ENCODE measurements around the gene BORCS6. TPM values are rescaled to one million over a fixed set of nuclear protein-coding genes. Genes with fewer than 3 reads are reported as not detected.

Gene BORCS6
- total and polyA plus RNA-seq, 2 donors (not counting 1 experiment from before 2014, with no cell fraction given), result 9.7 to 20.2 TPM

- no peaks in the 10 kb centered on the region for H4K20me1 ChIP-seq (ENCODE audit: control insufficient read depth, insufficient read depth, low read length, poor library complexity, severe bottlenecking)
- peaks cover 5% of the 10 kb centered on the region for H3K79me2 ChIP-seq (ENCODE audit: control insufficient read depth, insufficient read depth, low read length)
- H3K27me3 ChIP-seq (replicated peaks in 1 of 4; ENCODE audit: control extremely low read depth in 1 of 4, control insufficient read depth in 3 of 4, insufficient read depth in 4 of 4, low read length in 3 of 4), result no peaks in the 10 kb centered on the region
- intact Hi-C loops (cut with micrococcal nuclease), result loop anchor here (5.0 kb wide), 1 partner anchor 35 kb away; the partner anchor contains the start of genes CTC1 and PFAS
- no peaks in the 10 kb centered on the region for H3K36me3 ChIP-seq (replicated peaks in 1 of 2; ENCODE audit: control extremely low read depth in 1 of 2, control insufficient read depth in 1 of 2, extremely low read depth in 1 of 2, insufficient read depth in 2 of 2, low read length in 1 of 2)
- H3K27me3 Mint-ChIP-seq, result no peaks in the 10 kb centered on the region
- no peak overlapping the region for H3K4me3 ChIP-seq (ENCODE audit: control extremely low read depth in 1 of 5, extremely low read depth in 1 of 5, insufficient read depth in 1 of 5, low read depth in 2 of 5, low read length in 4 of 5)
- ChIA-PET POLR2A (interaction anchor here (0.5 to 0.7 kb wide), 2 partner anchors 35 to 63 kb away, joined by 4 to 6 read pairs; partner anchors contain the start of gene CTC1), CTCF (interaction anchor here (1.7 to 2.7 kb wide), 4 partner anchors 9 to 93 kb away, joined by 4 to 11 read pairs (median 6); partner anchors contain the start of genes BORCS6 and SLC25A35)
- H3K4me3 Mint-ChIP-seq, result no peak overlapping the region
- WGBS (ENCODE audit: insufficient coverage), result 87% methylated on average over 8 of the region's 14 CpGs
- peaks cover 9 to 22% of the 10 kb centered on the region in 2 donors for H3K4me1 ChIP-seq (ENCODE audit: control insufficient read depth in 2 of 2, insufficient read depth in 2 of 2, low read length in 2 of 2)
- H2AFZ ChIP-seq (ENCODE audit: insufficient read depth, low read depth, low read length, poor library complexity, severe bottlenecking), result no peak overlapping the region
- H3K9me3 Mint-ChIP-seq (ENCODE audit: insufficient read depth), result no peaks in the 10 kb centered on the region
- no peak overlapping the region for H3K4me2 ChIP-seq (replicated peaks; ENCODE audit: low read depth, low read length, poor library complexity, severe bottlenecking)
- H3K9ac ChIP-seq (ENCODE audit: low read length), result no peak overlapping the region
- no peak for DNase-seq
- H3K4me1 Mint-ChIP-seq, result peaks cover 15% of the 10 kb centered on the region
- no peak for TF ChIP-seq EZH2 (IDR thresholded peaks at IDR 0.05; ENCODE audit: borderline replicate concordance, insufficient read depth, low read depth, low read length, poor library complexity, severe bottlenecking)
- TF ChIP-seq CTCF (IDR thresholded peaks at IDR 0.05), result no peak
- H3K27ac ChIP-seq (ENCODE audit: low read length in 2 of 2), result no peak overlapping the region
- no peak for ATAC-seq (ENCODE audit: low read depth)
- no peak overlapping the region for H3K27ac Mint-ChIP-seq
- H3K9me3 ChIP-seq (ENCODE audit: control extremely low read depth in 1 of 3, control insufficient read depth in 2 of 3, insufficient read depth in 1 of 3, low read length in 2 of 3), result no peaks in the 10 kb centered on the region
Measured at GRCh38 chr17:8212312-8213180, 22.6 kb upstream of the BORCS6 start.
